Hematopoietic multipotent progenitor cell treated with erythropoietin and hydrocortisone succinate and interleukin-3 and kit ligand, for 15 days (in vitro differentiated cells): ENCODE results near the gene CPLANE2.
"Not testable (repeated sequence)": the region's sequence is repeated elsewhere in the genome, so short reads cannot be mapped to it uniquely, and the experiment has no call there.

Experiments used
- DNase-seq: peaks from one replicate; pipeline ENCODE4 v3.0.0-alpha.2; 2015; ENCODE audit warnings: low spot score

Gene CPLANE2

DNA sequence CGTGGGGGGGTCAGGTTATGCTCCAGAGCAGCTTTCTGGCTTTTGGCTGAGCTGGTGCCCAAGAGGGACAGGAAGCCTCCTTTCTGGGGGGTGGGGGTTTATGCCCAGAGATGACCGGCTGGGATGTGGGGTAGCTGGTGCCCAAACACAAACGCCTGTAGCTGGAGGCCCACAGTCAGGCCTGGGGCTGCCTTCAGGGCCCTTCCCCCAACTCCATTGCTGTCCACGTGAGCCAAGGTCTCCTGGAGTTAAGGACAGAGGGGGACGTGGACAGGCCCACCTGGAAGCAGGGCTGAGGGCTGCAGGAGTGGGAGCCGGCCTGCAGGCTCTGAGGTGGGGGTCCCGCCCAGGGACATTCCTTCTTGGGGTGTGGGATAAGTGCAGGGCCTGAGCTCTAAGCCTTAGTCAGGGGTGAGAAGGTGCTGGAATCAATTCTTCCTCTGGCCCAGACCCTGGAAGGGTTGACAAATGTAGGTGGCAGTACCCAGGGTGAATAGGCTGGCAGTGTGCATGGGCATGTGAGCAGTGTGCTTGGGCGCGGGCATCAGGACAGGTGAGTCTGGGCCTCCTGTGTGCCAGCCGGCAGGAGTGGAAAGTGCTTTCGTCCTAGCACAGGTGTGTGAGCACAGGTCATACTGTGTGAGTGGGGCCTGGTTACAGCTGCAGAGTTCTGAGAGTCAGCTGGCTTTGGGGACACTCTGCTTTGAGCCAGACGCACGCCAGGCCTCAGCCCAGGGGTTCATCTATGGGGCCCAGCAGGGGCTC is 6.8 kb downstream of the CPLANE2 start:
- no peak for DNase-seq

DNA sequence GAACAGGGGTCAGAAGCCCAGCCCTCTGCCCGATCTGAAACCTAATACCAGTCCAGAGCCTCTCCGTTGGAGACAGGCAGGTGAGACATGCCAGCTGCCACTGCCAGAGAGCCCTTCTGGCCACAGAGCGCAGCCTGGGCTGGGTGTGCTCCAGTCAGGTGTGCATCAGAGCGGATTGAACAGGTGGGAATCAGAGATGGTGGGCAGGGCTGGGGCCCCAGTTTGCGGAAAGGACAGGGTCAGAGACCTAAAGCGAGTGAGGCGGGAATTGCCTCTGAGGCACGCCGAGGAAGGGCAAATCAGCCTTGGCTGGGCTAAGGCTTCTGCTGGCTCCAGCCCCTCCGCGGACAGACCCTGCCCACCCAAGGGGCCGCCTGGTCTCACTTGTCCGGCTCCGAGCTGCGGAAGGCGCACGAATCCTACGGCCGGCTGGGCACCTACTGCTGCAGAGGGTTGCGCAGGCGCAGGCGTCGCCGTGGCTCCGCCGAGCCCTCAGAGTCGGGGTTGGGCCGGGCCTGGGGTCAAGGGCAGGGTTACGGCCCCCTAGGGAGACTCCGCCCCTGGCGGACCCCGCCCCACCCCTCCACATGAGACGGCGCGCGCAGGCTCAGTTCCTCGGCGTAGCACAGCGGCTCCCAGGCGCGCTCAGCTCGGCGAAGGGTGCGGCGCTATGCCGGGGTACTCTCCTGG is 10.3 kb downstream of the CPLANE2 start:
- DNase-seq, result no peak

DNA sequence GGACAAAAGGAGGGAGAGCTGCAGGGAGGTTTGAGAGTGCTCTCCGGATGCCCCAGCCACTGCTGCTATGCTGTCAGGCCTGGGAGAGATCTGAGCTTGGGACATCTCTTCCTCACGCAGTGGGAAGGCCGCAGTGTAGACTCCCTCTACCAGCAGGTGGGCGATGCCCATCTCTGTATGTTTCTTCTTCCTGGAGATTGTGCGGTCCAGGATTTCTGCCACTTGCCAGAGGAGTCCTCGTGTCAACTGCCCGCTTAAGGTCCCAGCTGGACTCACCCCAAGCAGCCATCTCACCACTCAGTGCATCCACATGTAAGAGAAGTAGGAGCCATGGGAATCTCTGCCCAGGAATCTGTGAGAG is 10.9 kb downstream of the CPLANE2 start:
- no peak for DNase-seq

DNA sequence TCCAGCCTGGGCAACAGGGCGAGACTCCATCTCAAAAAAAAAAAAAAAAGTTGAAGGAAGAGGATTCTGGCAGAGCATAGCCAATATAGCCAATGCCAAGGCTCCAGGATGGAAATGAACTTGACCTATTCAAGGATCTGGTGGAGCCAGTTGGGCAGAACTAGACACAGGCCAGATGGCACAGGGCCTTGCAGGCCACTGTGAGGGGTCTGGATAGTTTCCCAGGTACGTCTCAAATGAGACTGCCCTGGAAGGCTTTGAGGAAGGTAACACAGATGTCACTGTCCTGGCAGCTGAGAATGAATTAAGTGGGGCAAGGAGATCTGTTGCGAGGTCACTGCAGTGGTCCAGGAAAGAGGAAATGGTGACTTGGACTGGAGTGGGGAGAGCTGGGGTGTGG is 12.5 kb downstream of the CPLANE2 start:
- DNase-seq, result no peak

GRCh38 chr1:16222716-16223115 is 14.3 kb downstream of the CPLANE2 start:
- not testable (repeated sequence) for DNase-seq

- no peak for DNase-seq
Observed at GRCh38 chr1:16221499-16221898, 15.5 kb downstream of the CPLANE2 start.

- DNase-seq, result no peak
Observed at GRCh38 chr1:16219968-16220500, 16.9 kb downstream of the CPLANE2 start.

GRCh38 chr1:16218674-16219071 is 18.3 kb downstream of the CPLANE2 start:
- DNase-seq, result no peak

DNA sequence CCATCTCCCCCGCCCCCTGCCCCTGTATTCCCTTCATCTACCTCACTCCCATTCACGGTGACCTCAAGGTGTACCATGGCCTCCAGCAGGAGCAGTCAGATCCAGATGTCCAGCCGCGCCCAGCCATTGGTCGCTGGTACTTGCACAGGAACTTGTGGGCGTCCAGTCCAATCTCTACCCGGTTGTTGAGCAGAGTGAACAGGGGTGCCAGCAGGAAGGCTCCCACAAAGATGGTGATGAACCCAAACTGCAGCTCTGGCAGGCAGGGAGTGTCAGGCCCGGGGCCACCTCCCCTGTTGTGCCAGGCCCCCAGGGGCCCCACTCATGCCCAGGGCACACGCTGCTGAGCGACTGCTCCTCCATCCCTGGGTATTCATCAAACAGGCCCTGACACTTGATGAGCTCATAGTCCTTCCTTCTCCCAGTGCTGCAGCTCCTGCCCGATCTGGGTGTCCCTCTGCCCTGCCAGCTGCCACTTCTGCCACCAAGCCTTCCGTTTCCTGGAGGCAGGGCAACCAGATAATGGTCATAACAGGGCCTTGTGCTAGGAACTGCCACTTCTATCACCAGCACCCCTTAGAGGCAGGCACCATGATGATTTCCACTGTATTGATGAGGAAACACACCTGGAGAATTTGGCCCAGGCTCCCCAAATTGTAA is 18.8 kb downstream of the CPLANE2 start:
- DNase-seq, result no peak

DNA sequence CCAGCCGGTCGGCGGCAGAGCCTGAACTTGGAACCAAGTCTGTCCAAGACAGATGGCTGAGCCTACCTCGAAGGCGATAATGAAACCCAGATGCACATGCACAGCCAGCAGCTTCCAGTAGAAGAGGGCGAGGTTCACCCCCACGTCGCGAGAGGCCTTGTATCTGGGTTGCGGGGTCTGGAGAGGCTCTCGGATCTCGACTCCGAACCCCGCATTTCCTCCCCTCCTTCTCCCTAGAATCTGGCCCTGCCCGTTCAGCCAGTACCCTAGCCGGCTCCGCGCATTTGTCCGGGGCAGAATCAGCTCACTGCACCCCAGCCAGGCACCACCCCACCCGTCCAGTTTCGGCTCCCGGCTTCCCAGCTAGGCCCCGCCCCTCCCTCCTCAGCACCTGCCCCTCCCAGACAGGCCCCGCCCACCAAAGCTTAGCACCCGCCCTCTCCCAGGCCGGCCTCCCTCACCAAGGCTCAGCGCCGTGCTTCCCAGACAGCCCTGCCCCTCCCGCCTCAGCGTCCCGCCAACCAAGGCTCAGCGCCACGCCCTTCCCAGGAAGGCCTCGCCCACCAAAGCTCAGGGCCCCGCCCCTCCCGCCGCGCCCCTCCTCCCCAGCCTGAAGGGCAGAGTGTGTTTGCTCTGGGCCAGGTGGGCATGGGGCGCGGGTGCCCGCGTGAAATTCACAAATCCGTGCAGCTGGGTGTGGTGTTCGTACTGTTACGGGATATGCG is 19.8 kb downstream of the CPLANE2 start:
- DNase-seq, result peak; percentile 97

- DNase-seq, result peak; percentile 90
Observed at GRCh38 chr1:16215882-16216753, 20.9 kb downstream of the CPLANE2 start.

GRCh38 chr1:16215240-16215639 is 21.7 kb downstream of the CPLANE2 start:
- DNase-seq, result not testable (repeated sequence)

GRCh38 chr1:16213544-16213943 is 23.4 kb downstream of the CPLANE2 start:
- not testable (repeated sequence) for DNase-seq

- DNase-seq, result no peak
Observed at GRCh38 chr1:16213013-16213412, 24.0 kb downstream of the CPLANE2 start.

GRCh38 chr1:16212251-16212961 is 24.6 kb downstream of the CPLANE2 start, which contains the start of gene ARHGEF19:
ARHGEF19 (minus strand) TSS chr1:16212652; CDS start chr1:16209054, 3,598 bp downstream.
- DNase-seq, result no peak

- DNase-seq, result no peak
Observed at GRCh38 chr1:16211824-16212223, 25.2 kb downstream of the CPLANE2 start.

GRCh38 chr1:16210581-16210980 is 26.4 kb downstream of the CPLANE2 start:
- DNase-seq, result no peak

- DNase-seq, result no peak
Observed at GRCh38 chr1:16209847-16210407, 27.1 kb downstream of the CPLANE2 start.

DNA sequence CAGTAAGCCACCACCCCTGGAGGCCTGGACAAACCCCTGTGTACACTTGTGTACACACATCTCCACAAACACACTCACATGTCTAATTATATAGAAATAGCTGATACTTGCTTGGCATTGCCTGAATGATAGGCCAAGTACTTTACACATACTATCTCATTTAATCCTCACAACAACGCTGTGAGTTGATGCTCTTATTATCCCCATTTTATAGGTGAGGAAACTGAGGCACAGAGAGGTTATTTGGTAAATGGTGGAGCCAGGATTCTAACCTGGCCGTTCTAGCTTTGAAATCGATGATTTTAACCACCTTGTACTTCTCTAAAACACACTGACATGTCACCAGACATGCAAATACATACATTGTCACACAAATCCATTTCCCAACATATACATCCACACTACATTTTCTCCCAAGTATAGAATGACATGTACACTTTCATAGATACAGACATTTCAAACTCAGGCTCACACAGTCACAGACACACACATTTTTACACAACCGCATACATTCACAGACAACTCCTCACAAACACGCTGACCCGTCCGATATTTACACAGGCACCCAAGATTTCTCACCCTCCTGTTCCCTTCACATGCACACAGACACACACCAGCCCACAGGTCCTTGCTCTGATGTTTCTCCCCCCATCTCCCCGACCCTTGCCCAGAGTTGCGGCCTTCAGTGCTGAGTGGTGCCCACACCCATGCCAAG is 27.7 kb downstream of the CPLANE2 start:
- DNase-seq, result no peak
